Measurements from ENCODE around the gene BRIP1. TPM values are rescaled to one million over a fixed set of nuclear protein-coding genes. Genes with fewer than 3 reads are reported as not detected.
A peak's percentile ranks its signal among the peaks of the same experiment; 100 is the strongest.
"Not testable (repeated sequence)": the region's sequence is repeated elsewhere in the genome, so short reads cannot be mapped to it uniquely, and the experiment has no call there.

BRIP1 gene
- polyA plus RNA-seq, 1 donor, result 6.4 TPM

DNA sequence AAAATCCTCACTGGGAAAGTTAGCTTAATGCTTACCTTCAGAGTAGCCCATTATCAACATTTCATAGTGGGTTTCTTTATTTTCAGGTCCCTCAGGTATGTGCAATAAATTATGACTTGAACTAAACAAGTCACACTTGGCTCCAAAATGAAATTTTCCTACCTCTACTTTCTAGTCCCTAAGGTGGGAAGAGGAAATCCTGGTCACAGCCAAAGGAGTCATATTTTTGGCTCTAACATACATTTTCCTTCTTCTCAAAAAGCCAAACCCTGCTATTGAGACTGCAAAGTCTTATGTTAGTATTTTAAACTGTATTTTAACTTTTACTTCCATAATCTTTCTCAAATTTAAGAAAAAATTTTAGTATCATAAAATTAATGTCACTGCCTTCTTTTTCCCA, 128.9 kb downstream of the BRIP1 start:
- DNase-seq, result no peak
- Histone ChIP-seq H3K27ac (ENCODE audit: low read length) (no peak overlapping the region), H3K36me3 (ENCODE audit: control insufficient read depth, insufficient read depth, low read length) (no peaks in the 10 kb centered on the region)

GRCh38 chr17:61734012-61734411, 129.3 kb downstream of the BRIP1 start:
- DNase-seq, result no peak
- Histone ChIP-seq H3K9me3 (ENCODE audit: control insufficient read depth, low read depth, low read length) (peaks cover 4% of the 10 kb centered on the region), H3K27ac (ENCODE audit: low read length) (no peak overlapping the region), H3K27me3 (ENCODE audit: control insufficient read depth, insufficient read depth, low read length) (no peaks in the 10 kb centered on the region), H3K4me3 (ENCODE audit: low read length) (no peak overlapping the region), H3K36me3 (ENCODE audit: control insufficient read depth, insufficient read depth, low read length) (no peaks in the 10 kb centered on the region), H3K4me1 (ENCODE audit: control insufficient read depth, insufficient read depth, low read length) (no peaks in the 10 kb centered on the region)
- 100% methylated on average over 2 of the region's 3 CpGs for WGBS (ENCODE audit: insufficient coverage, low lambda C conversion rate)

More for the DNA sequence above, 128.9 kb downstream of the BRIP1 start:
- Histone ChIP-seq H3K27me3 (ENCODE audit: control insufficient read depth, insufficient read depth, low read length) (no peaks in the 10 kb centered on the region), H3K9me3 (ENCODE audit: control insufficient read depth, low read depth, low read length) (peaks cover 4% of the 10 kb centered on the region), H3K4me3 (ENCODE audit: low read length) (no peak overlapping the region), H3K4me1 (ENCODE audit: control insufficient read depth, insufficient read depth, low read length) (no peaks in the 10 kb centered on the region)

GRCh38 chr17:61733021-61733420, 130.3 kb downstream of the BRIP1 start:
- WGBS (ENCODE audit: insufficient coverage, low lambda C conversion rate), result no CpG with 5 or more reads among the region's 5 CpGs
- H3K27me3 ChIP-seq (ENCODE audit: control insufficient read depth, insufficient read depth, low read length), result no peaks in the 10 kb centered on the region
- H3K36me3 ChIP-seq (ENCODE audit: control insufficient read depth, insufficient read depth, low read length), result no peaks in the 10 kb centered on the region
- no peak for DNase-seq
- H3K9me3 ChIP-seq (ENCODE audit: control insufficient read depth, low read depth, low read length), result peaks cover 4% of the 10 kb centered on the region
- no peak overlapping the region for H3K27ac ChIP-seq (ENCODE audit: low read length)
- no peak overlapping the region for H3K4me3 ChIP-seq (ENCODE audit: low read length)
- H3K4me1 ChIP-seq (ENCODE audit: control insufficient read depth, insufficient read depth, low read length), result no peaks in the 10 kb centered on the region

- DNase-seq, result no peak
- Histone ChIP-seq H3K9me3 (ENCODE audit: control insufficient read depth, low read depth, low read length) (peaks cover 4% of the 10 kb centered on the region), H3K27ac (ENCODE audit: low read length) (no peak overlapping the region), H3K27me3 (ENCODE audit: control insufficient read depth, insufficient read depth, low read length) (no peaks in the 10 kb centered on the region), H3K36me3 (ENCODE audit: control insufficient read depth, insufficient read depth, low read length) (no peaks in the 10 kb centered on the region), H3K4me3 (ENCODE audit: low read length) (no peak overlapping the region), H3K4me1 (ENCODE audit: control insufficient read depth, insufficient read depth, low read length) (no peaks in the 10 kb centered on the region)
- no CpG with 5 or more reads among the region's 3 CpGs for WGBS (ENCODE audit: insufficient coverage, low lambda C conversion rate)
Observed at GRCh38 chr17:61732169-61732568, 131.2 kb downstream of the BRIP1 start.

- no peak overlapping the region for H3K27ac ChIP-seq (ENCODE audit: low read length)
- no peaks in the 10 kb centered on the region for H3K4me1 ChIP-seq (ENCODE audit: control insufficient read depth, insufficient read depth, low read length)
- DNase-seq, result peak in 1 of 2 donors; percentile 0
- H3K27me3 ChIP-seq (ENCODE audit: control insufficient read depth, insufficient read depth, low read length), result no peaks in the 10 kb centered on the region
- no peaks in the 10 kb centered on the region for H3K36me3 ChIP-seq (ENCODE audit: control insufficient read depth, insufficient read depth, low read length)
- no peaks in the 10 kb centered on the region for H3K9me3 ChIP-seq (ENCODE audit: control insufficient read depth, low read depth, low read length)
- H3K4me3 ChIP-seq (ENCODE audit: low read length), result no peak overlapping the region
Observed at GRCh38 chr17:61731330-61731729, 132.0 kb downstream of the BRIP1 start.

DNA sequence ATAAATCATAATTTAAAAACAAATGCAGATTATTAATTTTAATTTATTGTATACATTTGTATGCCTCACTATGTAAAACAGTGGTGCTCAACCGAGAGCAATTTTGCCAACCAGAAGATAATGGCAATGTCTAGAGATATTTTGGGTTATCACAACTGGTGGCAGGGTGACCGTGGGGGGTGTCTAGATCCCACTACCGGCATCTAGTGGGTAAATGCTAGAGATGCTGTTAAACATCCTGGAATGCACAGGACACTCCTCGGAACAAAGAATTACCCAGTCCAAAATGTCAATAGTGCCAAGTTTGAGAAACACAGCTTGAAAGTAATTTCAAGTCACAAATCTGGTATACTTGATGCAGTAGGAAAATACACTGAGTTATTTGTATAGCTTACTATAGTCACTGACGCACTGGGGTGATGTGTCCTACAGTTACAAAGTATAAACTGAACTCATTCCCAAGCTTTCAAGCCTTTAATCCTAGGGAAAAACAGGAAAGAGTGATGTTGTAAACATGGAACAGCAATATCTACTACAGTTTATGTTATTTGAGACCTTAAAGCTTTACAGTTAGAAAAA, 133.5 kb downstream of the BRIP1 start:
- no peak for DNase-seq

GRCh38 chr17:61728297-61728836, 135.0 kb downstream of the BRIP1 start:
- H3K27me3 ChIP-seq (ENCODE audit: control insufficient read depth, insufficient read depth, low read length), result no peaks in the 10 kb centered on the region
- no peaks in the 10 kb centered on the region for H3K4me1 ChIP-seq (ENCODE audit: control insufficient read depth, insufficient read depth, low read length)
- no peaks in the 10 kb centered on the region for H3K9me3 ChIP-seq (ENCODE audit: control insufficient read depth, low read depth, low read length)
- H3K27ac ChIP-seq (ENCODE audit: low read length), result no peak overlapping the region
- no peak overlapping the region for H3K4me3 ChIP-seq (ENCODE audit: low read length)
- no peak for DNase-seq
- WGBS (ENCODE audit: insufficient coverage, low lambda C conversion rate), result 100% methylated on average over 1 of the region's 3 CpGs
- no peaks in the 10 kb centered on the region for H3K36me3 ChIP-seq (ENCODE audit: control insufficient read depth, insufficient read depth, low read length)

More for the DNA sequence above, 133.5 kb downstream of the BRIP1 start:
- no peak overlapping the region for H3K27ac ChIP-seq (ENCODE audit: low read length)
- no peak overlapping the region for H3K4me3 ChIP-seq (ENCODE audit: low read length)
- WGBS (ENCODE audit: insufficient coverage, low lambda C conversion rate), result 100% methylated on average over 1 of the region's 5 CpGs
- no peaks in the 10 kb centered on the region for H3K4me1 ChIP-seq (ENCODE audit: control insufficient read depth, insufficient read depth, low read length)
- H3K27me3 ChIP-seq (ENCODE audit: control insufficient read depth, insufficient read depth, low read length), result no peaks in the 10 kb centered on the region
- H3K9me3 ChIP-seq (ENCODE audit: control insufficient read depth, low read depth, low read length), result no peaks in the 10 kb centered on the region
- no peaks in the 10 kb centered on the region for H3K36me3 ChIP-seq (ENCODE audit: control insufficient read depth, insufficient read depth, low read length)

- H3K27me3 ChIP-seq (ENCODE audit: control insufficient read depth, insufficient read depth, low read length); H3K36me3 ChIP-seq (ENCODE audit: control insufficient read depth, insufficient read depth, low read length); H3K4me3 ChIP-seq (ENCODE audit: low read length); H3K4me1 ChIP-seq (ENCODE audit: control insufficient read depth, insufficient read depth, low read length); H3K9me3 ChIP-seq (ENCODE audit: control insufficient read depth, low read depth, low read length); H3K27ac ChIP-seq (ENCODE audit: low read length); DNase-seq: not testable (repeated sequence)
- WGBS (ENCODE audit: insufficient coverage, low lambda C conversion rate), result no CpG with 5 or more reads among the region's 8 CpGs
Observed at GRCh38 chr17:61727798-61728197, 135.5 kb downstream of the BRIP1 start.

- Histone ChIP-seq H3K4me3 (ENCODE audit: low read length) (no peak overlapping the region), H3K9me3 (ENCODE audit: control insufficient read depth, low read depth, low read length) (no peaks in the 10 kb centered on the region), H3K27ac (ENCODE audit: low read length) (no peak overlapping the region), H3K27me3 (ENCODE audit: control insufficient read depth, insufficient read depth, low read length) (no peaks in the 10 kb centered on the region), H3K4me1 (ENCODE audit: control insufficient read depth, insufficient read depth, low read length) (no peaks in the 10 kb centered on the region), H3K36me3 (ENCODE audit: control insufficient read depth, insufficient read depth, low read length) (no peaks in the 10 kb centered on the region)
- 100% methylated on average over 1 of the region's 2 CpGs for WGBS (ENCODE audit: insufficient coverage, low lambda C conversion rate)
- no peak for DNase-seq
Observed at GRCh38 chr17:61726977-61727376, 136.4 kb downstream of the BRIP1 start.

DNA sequence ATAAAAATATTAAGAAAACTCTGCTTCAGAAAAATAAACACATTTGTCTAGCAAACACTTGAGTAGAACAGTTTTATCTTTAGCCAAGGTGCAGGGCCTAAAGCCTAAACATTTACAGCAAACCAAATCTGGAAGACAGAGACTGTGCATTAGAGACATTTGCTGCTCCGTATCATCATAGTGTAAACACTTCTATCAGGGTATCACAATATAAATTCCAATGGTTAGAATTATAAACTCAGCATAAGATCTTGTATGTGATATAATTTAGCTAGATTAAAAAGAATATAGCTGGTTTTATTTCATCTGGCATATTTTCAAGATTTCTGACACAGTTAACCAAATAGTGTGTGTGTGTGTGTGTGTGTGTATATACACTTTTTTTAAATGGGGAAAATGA, 138.6 kb downstream of the BRIP1 start:
- no peak for DNase-seq
- Histone ChIP-seq H3K4me3 (ENCODE audit: low read length) (no peak overlapping the region), H3K9me3 (ENCODE audit: control insufficient read depth, low read depth, low read length) (no peaks in the 10 kb centered on the region), H3K36me3 (ENCODE audit: control insufficient read depth, insufficient read depth, low read length) (no peaks in the 10 kb centered on the region), H3K27ac (ENCODE audit: low read length) (no peak overlapping the region), H3K27me3 (ENCODE audit: control insufficient read depth, insufficient read depth, low read length) (no peaks in the 10 kb centered on the region), H3K4me1 (ENCODE audit: control insufficient read depth, insufficient read depth, low read length) (no peaks in the 10 kb centered on the region)
- 100% methylated on average over 1 of the region's 1 CpG for WGBS (ENCODE audit: insufficient coverage, low lambda C conversion rate)

- Histone ChIP-seq H3K9me3 (ENCODE audit: control insufficient read depth, low read depth, low read length) (no peaks in the 10 kb centered on the region), H3K36me3 (ENCODE audit: control insufficient read depth, insufficient read depth, low read length) (no peaks in the 10 kb centered on the region), H3K4me1 (ENCODE audit: control insufficient read depth, insufficient read depth, low read length) (no peaks in the 10 kb centered on the region), H3K27me3 (ENCODE audit: control insufficient read depth, insufficient read depth, low read length) (no peaks in the 10 kb centered on the region), H3K4me3 (ENCODE audit: low read length) (no peak overlapping the region), H3K27ac (ENCODE audit: low read length) (no peak overlapping the region)
- no CpG with 5 or more reads among the region's 1 CpG for WGBS (ENCODE audit: insufficient coverage, low lambda C conversion rate)
- DNase-seq, result no peak
Observed at GRCh38 chr17:61723914-61724313, 139.4 kb downstream of the BRIP1 start.

Measured in large intestine (tissue), 3 donors.